ENCODE measurements around the gene GRPR.

- TF ChIP-seq POLR2AphosphoS5 (IDR thresholded peaks at IDR 0.05; ENCODE audit: low read depth) (no peak), REST (IDR thresholded peaks at IDR 0.05; ENCODE audit: insufficient replicate concordance, low read depth) (no peak)
These were observed 3.8 kb upstream of the GRPR start for GRCh38 chrX:16119353-16120220.

Measured in HL-60 (cell line).